CD4-positive, alpha-beta T cell treated with Interferon alpha-2 for 1 hour (primary cell): Measurements from ENCODE around the gene SYTL3.
A peak's percentile ranks its signal among the peaks of the same experiment; 100 is the strongest.
"Not testable (repeated sequence)": the region's sequence is repeated elsewhere in the genome, so short reads cannot be mapped to it uniquely, and the experiment has no call there.

Experiments used
- DNase-seq, 2 donors: peaks; one replicate each; pipeline ENCODE4 v3.0.0-alpha.2; 2020 to 2022

Gene SYTL3

DNA sequence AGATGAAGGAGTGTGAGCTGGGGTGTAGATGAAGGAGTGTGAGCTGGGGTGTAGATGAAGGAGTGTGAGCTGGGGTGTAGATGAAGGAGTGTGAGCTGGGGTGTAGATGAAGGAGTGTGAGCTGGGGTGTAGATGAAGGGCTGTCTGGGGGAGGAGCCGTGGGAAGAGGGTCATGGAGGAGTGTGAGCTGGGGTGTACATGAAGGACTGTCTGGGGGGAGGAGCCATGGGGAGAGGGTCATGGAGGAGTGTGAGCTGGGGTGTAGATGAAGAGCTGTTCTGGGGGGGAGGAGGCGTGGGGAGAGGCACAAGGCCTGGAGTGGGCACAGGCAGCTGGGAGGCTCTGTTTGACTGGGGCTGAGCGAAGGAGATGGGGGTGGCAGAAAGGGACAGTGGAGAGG is 51.4 kb downstream of the SYTL3 start:
- not testable (repeated sequence) for DNase-seq

DNA sequence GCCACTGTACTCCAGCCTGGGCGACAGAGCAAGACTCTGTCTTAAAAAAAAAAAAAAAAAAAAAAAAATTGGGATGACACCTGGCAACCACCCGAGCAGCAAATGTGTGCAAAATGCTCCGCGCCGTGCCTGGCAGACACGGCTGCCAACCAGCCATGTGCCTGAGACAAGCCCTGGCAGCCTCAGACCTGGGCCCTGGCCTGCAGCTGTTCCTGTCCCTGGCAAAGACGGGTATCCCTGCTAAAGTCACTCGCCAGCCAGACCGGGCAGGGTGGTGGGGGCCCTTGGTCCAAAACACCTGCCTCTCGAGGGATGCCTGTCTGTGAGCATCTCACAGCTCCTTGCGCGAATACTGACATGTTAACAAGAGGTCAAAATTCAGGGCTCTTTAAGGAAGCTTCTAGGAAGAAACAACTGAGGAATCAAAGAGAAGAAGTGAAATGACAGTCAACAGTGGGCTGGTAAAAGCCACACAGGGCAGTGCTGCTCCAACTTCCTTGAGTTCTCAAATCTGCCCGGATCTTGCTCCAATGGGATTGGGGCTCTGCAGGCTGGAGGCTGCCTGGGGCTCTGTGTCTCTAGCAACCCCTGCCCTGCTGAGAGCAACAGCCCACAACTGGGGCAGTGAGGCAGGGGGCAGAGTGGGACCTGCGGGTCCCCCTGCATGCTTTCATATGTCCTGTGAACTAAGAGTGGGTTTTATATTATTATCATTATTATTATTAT is 53.4 kb downstream of the SYTL3 start:
- DNase-seq, result no peak

DNA sequence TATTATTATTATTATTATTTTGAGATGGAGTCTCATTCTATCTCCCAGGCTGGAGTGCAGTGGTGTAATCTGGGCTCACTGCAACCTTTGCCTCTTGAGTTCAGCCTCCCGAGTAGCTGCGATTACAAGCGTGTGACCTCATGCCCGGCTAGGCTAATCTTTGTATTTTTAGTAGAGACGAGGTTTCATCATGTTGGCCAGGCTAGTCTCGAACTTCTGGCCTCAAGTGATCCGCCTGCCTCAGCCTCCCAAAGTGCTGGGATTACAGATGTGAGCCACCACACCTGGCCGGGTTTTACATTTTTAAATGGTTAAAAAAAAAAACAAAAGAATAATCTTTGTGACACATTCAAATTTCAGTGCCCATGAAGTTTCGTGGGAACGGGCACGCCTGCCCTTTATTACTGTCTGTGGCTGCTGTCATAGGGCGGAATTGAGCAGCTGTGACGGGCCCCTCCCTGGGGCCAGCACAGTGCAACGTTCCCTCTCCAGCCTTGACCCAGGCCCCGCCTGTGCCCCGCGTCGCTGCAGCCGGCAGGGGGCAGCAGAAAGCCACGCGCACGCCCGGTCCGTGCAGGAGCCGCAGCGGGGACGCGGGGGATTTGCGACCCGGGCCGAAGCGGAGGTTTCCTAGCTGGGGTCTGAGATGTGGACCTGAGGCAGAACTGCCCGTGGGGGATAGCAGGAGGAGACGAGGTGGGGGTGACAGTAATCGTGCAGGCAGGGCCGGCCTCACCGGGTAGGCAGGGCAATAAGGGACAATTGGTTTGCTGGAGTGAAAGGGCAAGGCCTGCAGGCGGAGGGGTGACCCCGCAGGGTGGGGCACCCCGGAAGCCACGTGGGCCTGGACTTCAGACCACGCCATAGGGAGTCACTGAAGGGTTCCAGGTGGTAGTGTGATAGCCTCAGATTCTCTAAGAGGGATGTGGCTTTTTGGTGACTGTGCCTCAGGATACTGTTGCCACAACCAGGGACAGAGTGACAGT is 54.3 kb downstream of the SYTL3 start:
- peak; percentile 81 to 84 for DNase-seq

DNA sequence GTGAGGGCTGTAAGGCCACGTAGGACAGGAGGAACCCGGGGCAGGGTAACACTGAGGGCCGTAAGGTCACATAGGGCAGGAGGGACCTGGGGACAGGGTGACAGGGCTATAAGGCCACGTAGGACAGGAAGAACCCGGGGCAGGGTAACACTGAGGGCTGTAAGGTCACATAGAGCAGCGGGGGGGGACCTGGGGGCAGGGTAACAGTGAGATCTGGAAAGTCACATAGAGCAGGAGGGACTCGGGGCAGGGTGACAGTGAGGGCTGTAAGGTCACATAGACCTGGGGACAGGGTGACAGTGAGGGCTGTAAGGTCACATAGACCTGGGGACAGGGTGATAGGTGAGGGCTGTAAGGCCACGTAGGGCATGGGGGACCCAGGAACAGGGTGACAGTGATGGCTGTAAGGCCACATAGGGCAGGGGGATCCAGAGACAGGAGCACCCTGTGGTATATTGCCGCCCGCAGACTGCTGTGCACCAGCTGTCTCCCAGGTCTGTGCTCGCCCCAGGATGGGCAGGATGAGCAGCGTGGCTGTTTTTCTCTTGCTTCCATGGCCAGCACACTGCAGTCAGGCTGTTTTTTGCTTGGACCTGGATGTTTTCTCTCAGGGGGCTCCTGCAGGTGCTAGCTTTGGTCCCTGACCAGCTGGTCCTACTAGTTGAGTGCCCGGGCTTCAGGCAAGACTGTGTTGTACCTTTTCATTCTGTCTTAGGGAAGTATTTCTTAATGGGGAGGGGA is 55.7 kb downstream of the SYTL3 start:
- no peak for DNase-seq

DNA sequence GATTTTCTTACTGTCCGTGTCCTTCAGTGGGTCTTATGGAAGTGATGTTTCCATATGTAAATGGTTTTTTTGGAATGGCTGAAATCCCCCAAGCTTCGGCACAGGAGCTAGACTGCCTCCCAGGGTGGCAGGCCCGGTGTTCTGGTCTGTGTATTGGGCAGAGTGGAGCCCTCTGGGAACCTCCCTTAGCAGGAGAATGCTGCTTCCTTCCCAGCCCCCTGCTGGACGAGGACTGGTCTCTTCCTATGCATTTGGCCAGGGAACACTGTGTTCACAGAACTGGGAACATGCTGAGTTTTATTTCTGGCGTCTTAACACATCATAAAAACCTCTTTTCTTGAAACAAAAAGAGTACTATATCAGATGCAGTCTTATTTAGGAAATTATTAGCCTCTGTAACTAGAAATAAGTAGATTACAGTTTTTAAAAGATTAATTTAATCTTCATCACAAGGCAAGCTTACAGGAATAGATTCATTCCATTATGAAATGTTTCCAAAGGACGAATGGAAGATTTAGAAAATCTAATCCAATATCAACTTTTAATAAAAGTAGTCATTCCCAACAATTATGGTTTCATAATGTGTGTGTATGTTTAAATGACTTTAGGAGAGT is 56.6 kb downstream of the SYTL3 start:
- no peak for DNase-seq

DNA sequence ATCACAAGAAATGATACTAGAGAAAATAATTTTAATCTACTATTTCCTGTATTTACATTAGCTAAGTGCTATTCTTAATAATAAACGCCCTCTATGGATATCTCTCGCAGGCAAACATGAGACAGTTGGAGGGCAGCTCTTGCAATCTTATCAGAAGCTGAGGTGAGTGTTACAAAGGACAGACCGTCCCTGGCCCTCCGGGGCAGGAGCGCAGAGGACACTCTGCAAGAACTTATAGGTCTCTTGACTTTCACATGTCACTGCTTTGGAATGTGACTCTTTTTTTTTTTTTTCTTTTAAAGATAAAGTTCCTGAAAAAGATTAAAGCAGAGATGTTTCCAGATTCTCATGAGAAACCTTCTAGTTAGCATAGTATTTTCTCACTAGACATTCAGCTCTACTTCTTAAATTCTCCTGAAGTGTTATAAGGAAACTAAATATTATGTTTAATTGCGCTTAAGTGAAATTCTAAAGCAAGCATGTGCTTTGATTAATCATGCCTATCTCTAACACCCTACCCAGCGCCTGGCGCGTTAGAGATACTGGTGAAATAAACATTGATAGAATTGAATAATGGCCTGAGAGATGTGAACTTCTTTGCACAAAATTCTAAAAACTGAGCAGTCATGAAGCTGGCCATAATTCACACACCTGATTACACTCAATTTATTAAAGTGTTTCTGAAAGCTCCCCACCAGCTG is 57.4 kb downstream of the SYTL3 start:
- DNase-seq, result no peak

DNA sequence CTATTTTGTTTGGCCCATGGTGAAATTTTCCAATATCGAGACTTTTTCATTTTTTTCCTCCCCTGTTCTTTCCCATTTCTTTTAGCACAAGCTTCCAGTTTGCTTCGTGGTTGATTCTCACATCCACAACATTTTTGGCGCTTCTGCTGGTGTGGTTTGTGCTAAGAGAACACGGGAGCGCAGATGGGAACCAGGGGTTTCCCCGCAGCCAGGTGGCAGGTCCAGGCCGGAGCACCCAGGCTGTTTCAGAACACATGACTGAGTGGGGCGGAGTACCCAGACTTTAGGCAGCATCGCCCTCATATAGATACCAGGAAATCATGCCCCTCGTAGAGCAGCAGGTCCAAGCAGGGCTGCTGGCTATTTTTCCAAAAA is 58.0 kb downstream of the SYTL3 start:
- no peak for DNase-seq

DNA sequence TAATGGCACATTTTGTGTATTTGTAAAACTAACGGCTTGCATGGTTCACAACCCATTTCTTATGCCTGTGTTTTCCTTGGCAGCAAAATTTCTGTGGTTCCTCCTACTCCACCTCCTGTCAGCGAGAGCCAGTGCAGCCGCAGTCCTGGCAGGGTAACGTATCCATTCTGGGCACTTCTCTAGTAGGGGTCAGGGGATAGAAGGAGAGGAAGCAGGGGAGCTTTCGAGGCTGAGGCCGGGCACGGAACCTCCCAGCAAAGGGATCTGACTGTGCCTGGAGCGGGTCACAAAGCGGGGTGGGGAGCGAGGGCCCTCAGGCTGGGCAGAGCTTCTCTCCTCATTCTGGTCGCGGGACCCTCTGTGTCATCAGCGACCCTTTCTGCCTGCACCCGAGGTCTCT is 58.4 kb downstream of the SYTL3 start:
- no peak for DNase-seq

DNA sequence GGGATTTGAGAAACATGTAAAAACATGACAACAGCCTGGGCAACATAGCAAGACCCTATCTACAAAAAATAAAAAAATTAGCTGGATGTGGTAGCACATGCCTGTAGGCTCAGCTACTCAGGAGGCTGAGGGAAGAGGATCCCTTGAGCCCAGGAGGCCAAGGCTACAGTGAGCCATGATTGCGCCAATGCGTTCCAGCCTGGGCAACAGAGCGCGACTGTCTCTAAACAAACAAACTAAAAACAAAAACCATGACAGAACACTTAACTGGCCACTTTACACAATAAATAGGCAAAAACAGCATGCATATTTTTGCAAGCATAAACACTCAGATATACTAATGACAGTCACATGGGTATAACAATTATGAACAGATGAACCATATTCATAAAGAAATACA is 60.0 kb downstream of the SYTL3 start:
- DNase-seq, result no peak

DNA sequence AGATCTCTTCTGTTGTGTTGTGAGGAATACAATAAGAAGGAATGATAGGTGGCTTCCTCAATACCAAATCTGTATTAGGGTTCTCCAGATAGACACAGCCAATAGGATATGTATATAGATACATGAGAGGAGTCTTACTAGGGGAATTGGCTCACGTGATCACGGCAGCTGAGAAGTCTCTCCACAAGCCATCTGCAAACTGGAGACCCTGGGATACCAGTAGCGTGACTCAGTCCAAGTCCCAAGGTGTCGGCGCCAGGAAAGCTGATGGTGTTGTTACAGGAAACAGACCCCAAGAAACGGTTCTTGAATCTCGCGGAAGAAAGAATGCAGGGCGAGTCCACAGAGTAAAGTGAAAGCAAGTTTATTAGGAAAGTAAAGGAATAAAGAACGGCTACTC is 61.4 kb downstream of the SYTL3 start:
- no peak for DNase-seq

DNA sequence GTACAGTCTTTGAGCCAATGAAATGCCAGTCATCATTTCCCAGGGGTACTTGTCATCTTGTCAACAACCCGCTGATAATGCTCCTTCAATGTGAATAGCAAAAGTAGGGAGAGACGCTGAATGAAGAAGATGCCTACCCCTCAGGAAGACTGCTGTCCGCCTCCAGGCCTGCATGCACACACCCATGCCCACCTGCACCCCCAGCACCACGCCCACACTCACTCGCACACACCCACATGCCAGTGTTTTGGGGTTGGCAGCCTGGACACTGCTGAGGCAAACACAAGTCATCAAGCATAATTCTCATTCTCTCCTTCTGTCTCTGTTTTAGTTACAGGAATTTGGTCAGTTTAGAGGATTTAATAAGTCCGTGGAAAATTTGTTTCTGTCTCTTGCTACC is 63.6 kb downstream of the SYTL3 start:
- DNase-seq, result no peak

DNA sequence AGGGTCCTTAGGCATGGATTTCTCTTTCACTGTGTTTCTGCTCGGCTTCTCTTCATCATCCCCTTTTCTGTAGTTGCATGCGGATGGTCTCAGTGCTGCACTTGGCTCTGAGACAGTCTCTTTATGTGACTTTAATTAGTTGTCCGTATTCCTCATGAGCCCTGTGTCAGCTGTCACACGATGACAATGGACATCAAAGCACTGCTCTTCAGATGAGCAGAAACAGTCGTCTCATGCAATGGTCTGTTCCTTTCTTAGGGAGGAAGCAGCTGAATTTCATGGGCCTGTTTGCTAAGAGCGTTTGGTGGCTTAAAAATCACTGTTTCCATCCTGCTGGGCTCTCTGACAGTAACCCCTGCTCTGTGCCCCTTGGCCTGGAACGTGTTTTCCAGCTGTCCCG is 64.9 kb downstream of the SYTL3 start:
- no peak for DNase-seq

DNA sequence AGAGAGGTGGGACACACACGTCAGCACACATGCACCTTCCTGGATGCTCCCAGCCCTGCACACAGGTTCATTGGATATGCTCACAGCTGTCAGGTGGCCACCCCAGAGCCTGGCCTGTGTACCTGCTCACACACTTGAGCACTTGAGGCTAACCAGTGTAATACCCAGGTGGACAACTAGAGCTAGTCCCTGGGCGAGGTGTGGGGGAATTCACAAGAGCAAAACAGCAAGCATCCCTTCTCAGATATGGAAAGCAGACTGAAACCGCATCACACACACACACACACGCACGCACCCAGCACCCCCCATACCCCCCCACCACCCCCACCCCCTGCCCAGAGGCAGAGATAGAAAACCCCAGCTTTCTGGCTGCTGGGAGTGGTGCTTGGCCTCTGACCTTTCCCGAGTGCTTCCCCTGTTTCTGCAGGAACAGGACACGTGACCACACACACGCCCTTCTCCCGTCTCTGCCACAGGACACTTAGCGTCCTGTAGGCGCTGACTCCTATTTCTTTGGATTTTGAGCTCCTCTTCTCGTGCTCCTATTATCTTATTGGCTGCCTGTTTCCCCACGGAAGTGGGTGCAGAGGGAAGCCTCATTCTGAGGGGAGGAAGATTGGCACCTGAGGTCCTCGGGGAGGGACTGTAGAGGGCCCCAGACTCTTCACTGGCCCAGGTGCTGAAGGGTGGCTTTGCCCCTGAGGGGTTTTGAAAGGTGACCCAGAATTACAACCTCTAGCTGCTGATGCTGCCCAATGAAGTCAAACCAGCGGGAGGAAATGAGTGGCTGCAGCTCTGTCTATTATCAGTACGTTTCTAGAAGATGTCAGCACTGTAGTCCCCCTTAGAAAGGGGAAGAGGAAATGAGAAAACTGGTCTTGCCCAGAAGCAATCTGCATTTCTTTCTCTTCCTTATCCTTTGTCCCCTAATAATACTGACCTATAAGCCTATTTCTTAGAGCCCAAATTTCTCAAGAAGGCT is 65.8 kb downstream of the SYTL3 start:
- DNase-seq, result peak in 1 of 2 donors; percentile 44

DNA sequence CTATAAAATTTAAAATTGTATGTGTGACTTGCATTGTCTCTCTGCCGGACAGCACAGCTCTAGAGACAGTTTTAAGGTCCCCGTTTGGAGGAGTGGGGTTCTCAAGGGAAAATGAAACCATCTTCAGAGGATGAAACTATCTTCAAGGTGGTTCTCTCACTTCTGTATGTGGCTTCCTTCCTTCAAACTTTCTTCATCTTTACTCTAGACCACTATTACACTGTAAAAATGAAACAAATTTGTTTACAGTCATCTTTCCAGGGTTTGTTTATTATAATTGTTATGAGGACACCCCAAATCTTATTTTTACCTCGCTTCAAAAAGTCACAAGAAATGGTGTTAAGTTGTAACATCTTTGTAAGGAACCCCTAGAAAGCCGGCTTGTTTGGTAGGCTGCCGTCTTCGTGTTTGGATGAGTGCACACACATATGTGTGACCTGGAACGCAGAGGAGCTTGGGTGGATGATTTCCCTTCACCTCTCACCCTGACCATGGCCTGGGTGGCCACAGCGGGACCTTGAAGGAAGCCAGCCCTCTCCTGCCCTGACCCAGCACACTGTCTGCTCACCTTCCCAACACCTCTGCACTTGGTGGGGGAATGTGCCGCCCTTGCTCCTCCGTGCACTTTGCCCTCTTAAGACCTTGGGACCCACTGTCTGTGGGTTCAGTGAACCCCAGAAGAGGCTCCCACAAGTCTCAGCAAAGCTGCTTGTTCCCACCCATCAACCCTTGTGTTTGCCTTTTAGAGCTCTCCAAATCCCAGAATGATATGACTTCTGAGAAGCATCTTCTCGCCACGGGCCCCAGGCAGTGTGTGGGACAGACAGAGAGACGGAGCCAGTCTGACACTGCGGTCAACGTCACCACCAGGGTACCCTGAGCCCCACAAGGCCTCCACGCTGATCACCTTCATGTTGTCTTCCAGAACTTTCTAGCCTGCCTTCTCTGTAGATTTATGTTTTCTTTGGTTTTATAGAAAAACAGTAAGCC is 67.8 kb downstream of the SYTL3 start:
- DNase-seq, result peak; percentile 45 to 58

DNA sequence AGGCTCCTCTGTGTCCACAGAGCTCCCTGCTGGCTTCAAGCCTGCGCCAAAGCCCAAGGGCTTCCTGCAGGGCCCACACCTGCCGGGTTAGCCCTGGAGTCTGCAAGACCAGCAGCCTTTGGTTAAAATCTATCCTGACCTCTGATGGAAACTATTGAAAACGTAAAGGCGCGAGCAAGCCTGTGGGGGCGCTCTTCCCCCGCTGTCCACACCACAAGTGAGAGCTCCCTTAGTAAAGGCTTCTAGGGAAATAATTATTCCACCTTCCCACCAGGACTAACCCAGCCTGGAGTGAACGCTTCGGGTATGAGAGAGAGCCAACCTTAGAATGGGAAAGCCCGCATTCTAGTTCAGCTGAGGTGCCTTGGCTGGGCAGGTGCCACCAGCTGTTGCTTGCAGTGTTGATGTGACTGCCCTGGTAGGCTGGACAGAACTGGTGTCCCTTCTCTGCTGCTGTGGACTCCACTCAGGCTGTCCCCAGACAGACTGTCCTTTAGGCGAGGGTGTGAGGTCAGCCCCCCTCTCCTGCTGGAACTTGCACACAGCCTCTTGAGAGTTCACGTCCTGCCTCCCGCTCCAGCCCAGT is 68.7 kb downstream of the SYTL3 start:
- DNase-seq, result no peak

DNA sequence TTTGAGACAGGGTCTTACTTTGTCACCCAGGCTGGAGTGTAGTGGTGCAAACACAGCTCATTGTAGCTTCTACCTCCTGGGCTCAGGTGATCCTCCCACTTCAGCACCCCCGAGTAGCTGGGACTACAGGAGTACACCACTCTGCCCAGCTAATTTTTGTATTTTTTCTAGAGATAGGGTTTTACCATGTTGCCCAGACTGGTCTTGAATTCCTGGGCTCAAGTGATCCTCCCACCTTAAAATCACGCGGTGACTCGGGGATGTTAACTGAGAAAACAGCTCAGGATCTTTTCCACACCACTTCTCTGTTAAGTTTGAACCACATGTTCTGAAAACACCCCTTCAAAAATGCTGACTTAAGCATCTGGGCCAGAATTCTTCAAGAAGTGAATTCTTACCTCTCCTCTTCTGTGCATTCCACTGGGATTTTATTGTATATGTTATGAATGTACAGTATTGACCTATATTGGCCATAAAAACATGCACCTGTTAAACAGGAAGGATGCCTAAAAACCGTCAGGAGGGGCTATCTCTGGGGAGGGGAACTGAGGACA is 72.4 kb downstream of the SYTL3 start:
- DNase-seq, result no peak

DNA sequence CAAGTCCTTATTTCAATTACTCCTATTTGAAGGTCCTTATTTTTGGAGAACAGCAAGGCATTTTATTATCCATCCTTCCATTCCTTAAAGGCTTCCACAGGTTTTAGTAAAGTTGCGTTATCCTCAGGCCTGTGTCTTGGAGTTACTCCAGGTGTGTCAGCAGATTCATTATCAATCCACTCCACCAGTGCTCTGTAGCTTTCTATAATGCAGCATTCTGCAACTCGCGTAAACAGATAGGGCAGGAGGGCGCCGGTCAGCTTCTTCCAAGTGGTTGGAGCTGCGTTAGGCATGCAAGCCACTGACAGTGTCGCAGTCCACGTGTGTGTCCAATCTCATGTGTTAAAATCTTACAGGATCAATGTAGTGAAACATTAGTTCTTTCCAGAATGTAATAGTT is 75.8 kb downstream of the SYTL3 start:
- no peak for DNase-seq

DNA sequence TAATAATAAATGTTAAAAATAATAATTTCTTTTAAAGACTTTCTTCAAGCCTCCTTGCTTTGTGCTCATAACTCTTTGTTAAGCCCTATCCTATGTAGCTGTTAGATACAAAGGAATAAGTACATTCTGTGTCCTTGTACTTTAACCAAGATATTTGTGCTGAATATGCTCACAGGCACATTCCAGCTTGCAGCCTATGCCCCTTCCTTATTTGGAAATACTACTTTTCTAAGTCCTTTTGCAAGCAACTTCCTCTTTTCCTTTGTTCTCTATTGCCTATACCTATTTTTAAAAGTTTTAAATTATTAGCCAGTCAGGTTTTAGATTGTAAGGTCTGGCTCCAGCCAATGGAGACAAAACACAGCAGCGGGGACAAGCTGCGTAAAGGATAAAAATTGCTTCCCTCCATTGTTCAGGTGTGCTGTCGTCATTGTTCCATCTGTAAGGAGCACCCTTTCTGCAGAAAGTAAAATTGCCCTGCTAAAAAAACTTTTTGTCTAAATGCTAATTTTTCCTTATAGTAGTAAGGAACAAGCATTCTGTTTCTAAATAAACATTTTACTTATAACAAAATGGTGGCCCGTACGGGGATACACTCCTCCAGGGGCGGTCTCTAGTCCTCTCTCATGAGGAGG is 80.2 kb downstream of the SYTL3 start:
- DNase-seq, result no peak

DNA sequence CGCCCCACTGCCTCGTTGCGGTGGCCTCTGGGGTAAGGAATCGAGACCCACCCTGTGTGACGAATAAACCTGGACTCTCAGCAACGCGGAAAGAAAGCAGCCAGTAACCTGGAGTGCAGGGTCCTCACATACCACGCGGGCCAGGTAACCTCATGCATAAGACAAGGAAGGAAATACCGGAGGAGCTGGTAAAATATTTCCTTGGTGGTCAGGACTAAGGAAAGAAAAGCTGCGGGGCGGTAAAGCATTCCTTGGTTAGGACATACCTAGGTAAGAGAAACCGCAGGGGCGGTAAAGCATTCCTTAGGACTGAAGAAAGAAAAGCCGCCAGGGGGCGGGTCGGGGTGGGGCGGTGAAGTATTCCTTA is 80.7 kb downstream of the SYTL3 start:
- DNase-seq, result no peak
